WI38 (cell line): Measurements from ENCODE around the gene HK1.

Source experiments
- H3K4me3 ChIP-seq: 2 replicates; pipeline ENCODE4 v1.5.1; 2011; ENCODE audit warnings: low read depth, mild to moderate bottlenecking, control low read depth, low read length
- CTCF ChIP-seq: IDR thresholded peaks from 2 replicates; pipeline ENCODE4 v1.5.1; 2012; ENCODE audit warnings: low read depth, mild to moderate bottlenecking, control low read depth, low read length

The HK1 gene

GRCh38 chr10:69345402-69345801 lies 67.1 kb downstream of the HK1 start:
- TF ChIP-seq CTCF = no peak
- no peak overlapping the region for H3K4me3 ChIP-seq

- no peak overlapping the region for H3K4me3 ChIP-seq
- no peak for TF ChIP-seq CTCF
Observed at GRCh38 chr10:69345890-69346474, 67.7 kb downstream of the HK1 start.

- no peak for TF ChIP-seq CTCF
- no peak overlapping the region for H3K4me3 ChIP-seq
Observed at GRCh38 chr10:69346776-69347175, 68.5 kb downstream of the HK1 start.

- TF ChIP-seq CTCF = no peak
Observed at GRCh38 chr10:69348816-69349541, 70.7 kb downstream of the HK1 start.

GRCh38 chr10:69349542-69349888 lies 71.2 kb downstream of the HK1 start:
- TF ChIP-seq CTCF = no peak
- no peak overlapping the region for H3K4me3 ChIP-seq

More at GRCh38 chr10:69348816-69349541, 70.7 kb downstream of the HK1 start:
- H3K4me3 ChIP-seq = no peak overlapping the region

- TF ChIP-seq CTCF = no peak
- no peak overlapping the region for H3K4me3 ChIP-seq
Observed at GRCh38 chr10:69351589-69351988, 73.3 kb downstream of the HK1 start.

GRCh38 chr10:69352569-69353264 lies 74.4 kb downstream of the HK1 start:
- H3K4me3 ChIP-seq = no peak overlapping the region
- TF ChIP-seq CTCF = no peak
